ENCODE results near the gene ABCC8. TPM values are rescaled to one million over a fixed set of nuclear protein-coding genes. Genes with fewer than 3 reads are reported as not detected.

ABCC8 gene
- total and polyA plus RNA-seq, 9 of the 15 experiments (the other 6 are each of a cell fraction or from before 2014, with no cell fraction given): not detected

- ATAC-seq (no peak), FAIRE-seq (no peak), DNase-seq (ENCODE audit: extremely low read depth in 1 of 4, low spot score in 3 of 4) (no peak)
- Histone ChIP-seq H3K9ac (ENCODE audit: insufficient read depth in 1 of 2, low read depth in 2 of 2, low read length in 2 of 2) (peak overlapping the region in 1 of 2 experiments; percentile 82; a peak in 2 of 4 replicates), H3K4me2 (ENCODE audit: insufficient read depth, low read length) (no peak overlapping the region), H3K9me1 (ENCODE audit: control insufficient read depth, insufficient read depth, low read length) (peaks cover 5% of the 10 kb centered on the region), H3K9me3 (replicated peaks; ENCODE audit: control insufficient read depth, insufficient read depth, low read depth, low read length) (no peaks in the 10 kb centered on the region), H3K79me2 (ENCODE audit: control insufficient read depth, insufficient read depth, low read length) (no peaks in the 10 kb centered on the region), H3K4me3 (no peak overlapping the region), H2AFZ (ENCODE audit: low read depth, low read length) (no peak overlapping the region), H3K27ac (ENCODE audit: extremely low read depth, low read depth, low read length) (no peak overlapping the region), H3K4me1 (replicated peaks in 1 of 2; ENCODE audit: control insufficient read depth in 2 of 2, insufficient read depth in 2 of 2, low read length in 2 of 2) (peaks cover 2 to 36% of the 10 kb centered on the region in 2 experiments; a peak in 3 of 5 replicates), H3K36me3 (ENCODE audit: control insufficient read depth, insufficient read depth, low read length) (peaks cover 5% of the 10 kb centered on the region; the same call in 1 of the 3 replicates), H4K20me1 (replicated peaks; ENCODE audit: control insufficient read depth, insufficient read depth, low read length) (peaks cover 11% of the 10 kb centered on the region), H3K27me3 (ENCODE audit: control insufficient read depth in 2 of 2, insufficient read depth in 2 of 2, low read length in 2 of 2) (peaks cover 0 to 4% of the 10 kb centered on the region in 2 experiments; a peak in 1 of 5 replicates)
- CTCF ChIA-PET (ENCODE audit: low intra/inter-chr PET ratio): interaction anchor here (1.9 kb wide), 1 partner anchor 119 kb away, joined by 12 read pairs; no protein-coding TSS in a partner anchor
- POLR2A ChIA-PET: no interaction called here
- in situ Hi-C loops (cut with MboI): no loop called here
- no TSS peak for BruUV-seq (replicated peaks)
- intact Hi-C loops (cut with micrococcal nuclease): loop anchor here (1.0 to 5.0 kb wide), 4 partner anchors 55 to 439 kb away; no protein-coding TSS in a partner anchor
- TF ChIP-seq POLR2G (IDR thresholded peaks at IDR 0.05; ENCODE audit: low read depth, low read length): 0 out of 2 replicates have a peak, but pooled peaks have one; percentile 2
- TF ChIP-seq MTF1 (CRISPR knock-in tag; IDR thresholded peaks at IDR 0.05; ENCODE audit: borderline replicate concordance): no peak
- no peak for TF ChIP-seq ZFP30 (CRISPR knock-in tag; IDR thresholded peaks at IDR 0.05; ENCODE audit: borderline replicate concordance)
- no peak for TF ChIP-seq ZNF140 (CRISPR knock-in tag; IDR thresholded peaks at IDR 0.05)
- no peak for TF ChIP-seq CCAR2 (IDR thresholded peaks at IDR 0.05; ENCODE audit: low read depth, low read length)
- WGBS (ENCODE audit: insufficient coverage, low coverage, missing lambda C conversion rate): 49% methylated on average over 6 of the region's 6 CpGs
Measured at GRCh38 chr11:17385926-17386325, 90.7 kb downstream of the ABCC8 start.
